Measurements from ENCODE around the gene AFDN. TPM values are rescaled to one million over a fixed set of nuclear protein-coding genes. Genes with fewer than 3 reads are reported as not detected.

Gene AFDN
- total RNA-seq, 1 donor: 13.1 TPM

GRCh38 chr6:167944130-167944529 is 117.4 kb downstream of the AFDN start:
- Histone ChIP-seq H3K4me3 (ENCODE audit: low read length) (no peak overlapping the region), H3K4me1 (ENCODE audit: insufficient read depth, low read length) (no peaks in the 10 kb centered on the region), H3K27me3 (ENCODE audit: insufficient read depth, low read length) (no peaks in the 10 kb centered on the region), H3K9me3 (ENCODE audit: low read depth, low read length) (no peaks in the 10 kb centered on the region)

DNA sequence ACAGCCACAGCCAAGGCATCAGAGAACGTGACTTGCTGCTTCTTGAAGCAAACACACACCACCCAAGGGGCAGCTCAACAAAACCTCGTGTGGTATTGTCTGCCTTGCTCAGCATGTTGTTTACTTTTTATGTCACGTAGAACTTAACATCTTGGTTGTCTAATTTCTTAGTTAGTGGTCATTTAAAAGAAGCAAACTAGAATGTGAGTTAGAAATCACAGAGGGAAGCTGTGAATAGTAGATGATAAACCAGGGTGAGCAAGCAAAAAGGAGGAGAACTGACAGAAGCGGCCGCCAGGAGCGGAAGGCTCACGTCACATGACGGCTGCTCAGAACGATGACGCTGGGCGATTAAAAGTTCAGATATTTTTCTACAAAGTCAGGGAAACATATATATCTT is 119.3 kb downstream of the AFDN start:
- H3K9me3 ChIP-seq (ENCODE audit: low read depth, low read length): no peaks in the 10 kb centered on the region
- H3K4me3 ChIP-seq (ENCODE audit: low read length): no peak overlapping the region
- no peaks in the 10 kb centered on the region for H3K27me3 ChIP-seq (ENCODE audit: insufficient read depth, low read length)
- no peaks in the 10 kb centered on the region for H3K4me1 ChIP-seq (ENCODE audit: insufficient read depth, low read length)

DNA sequence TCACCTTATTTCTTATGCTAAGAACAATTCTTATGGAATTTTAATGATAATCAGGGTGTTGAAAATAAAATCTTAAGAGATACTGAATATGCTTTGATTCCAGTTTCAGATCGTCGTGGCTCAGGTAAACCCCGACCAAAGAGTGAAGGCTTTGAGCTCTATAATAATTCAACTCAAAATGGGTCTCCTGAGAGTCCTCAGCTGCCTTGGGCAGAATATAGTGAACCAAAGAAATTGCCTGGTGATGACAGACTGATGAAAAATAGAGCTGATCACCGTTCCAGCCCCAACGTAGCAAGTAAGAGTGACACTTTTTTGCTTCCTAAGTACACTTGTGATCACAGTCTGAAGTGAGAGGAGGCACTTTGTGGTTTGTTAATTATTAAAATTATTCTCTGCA is 119.9 kb downstream of the AFDN start:
- H3K4me3 ChIP-seq (ENCODE audit: low read length): no peak overlapping the region
- no peaks in the 10 kb centered on the region for H3K4me1 ChIP-seq (ENCODE audit: insufficient read depth, low read length)
- H3K9me3 ChIP-seq (ENCODE audit: low read depth, low read length): no peaks in the 10 kb centered on the region
- no peaks in the 10 kb centered on the region for H3K27me3 ChIP-seq (ENCODE audit: insufficient read depth, low read length)

GRCh38 chr6:167947716-167948115 is 121.0 kb downstream of the AFDN start:
- Histone ChIP-seq H3K4me1 (ENCODE audit: insufficient read depth, low read length) (no peaks in the 10 kb centered on the region), H3K4me3 (ENCODE audit: low read length) (no peak overlapping the region), H3K9me3 (ENCODE audit: low read depth, low read length) (no peaks in the 10 kb centered on the region), H3K27me3 (ENCODE audit: insufficient read depth, low read length) (no peaks in the 10 kb centered on the region)

DNA sequence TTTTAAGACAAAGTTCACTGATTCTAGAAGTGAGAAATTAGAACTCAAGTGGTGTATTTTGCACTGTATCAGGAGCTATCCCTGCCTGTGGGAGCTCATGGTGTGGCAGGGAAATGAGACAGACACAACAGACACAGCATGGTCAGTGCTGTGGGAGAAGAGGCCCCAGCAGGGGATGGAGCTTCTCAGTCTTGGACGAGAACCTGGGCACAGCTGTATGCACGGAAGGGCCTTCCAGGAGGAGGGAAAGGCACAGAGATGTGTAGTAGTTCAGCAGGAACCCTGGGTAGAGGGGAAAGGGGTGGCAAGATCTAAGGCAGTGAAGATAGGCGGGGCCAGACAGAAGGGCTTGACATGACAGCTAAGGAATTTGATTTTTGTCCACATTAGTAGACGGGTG is 122.0 kb downstream of the AFDN start:
- Histone ChIP-seq H3K4me3 (ENCODE audit: low read length) (no peak overlapping the region), H3K4me1 (ENCODE audit: insufficient read depth, low read length) (no peaks in the 10 kb centered on the region), H3K9me3 (ENCODE audit: low read depth, low read length) (no peaks in the 10 kb centered on the region), H3K27me3 (ENCODE audit: insufficient read depth, low read length) (no peaks in the 10 kb centered on the region)

DNA sequence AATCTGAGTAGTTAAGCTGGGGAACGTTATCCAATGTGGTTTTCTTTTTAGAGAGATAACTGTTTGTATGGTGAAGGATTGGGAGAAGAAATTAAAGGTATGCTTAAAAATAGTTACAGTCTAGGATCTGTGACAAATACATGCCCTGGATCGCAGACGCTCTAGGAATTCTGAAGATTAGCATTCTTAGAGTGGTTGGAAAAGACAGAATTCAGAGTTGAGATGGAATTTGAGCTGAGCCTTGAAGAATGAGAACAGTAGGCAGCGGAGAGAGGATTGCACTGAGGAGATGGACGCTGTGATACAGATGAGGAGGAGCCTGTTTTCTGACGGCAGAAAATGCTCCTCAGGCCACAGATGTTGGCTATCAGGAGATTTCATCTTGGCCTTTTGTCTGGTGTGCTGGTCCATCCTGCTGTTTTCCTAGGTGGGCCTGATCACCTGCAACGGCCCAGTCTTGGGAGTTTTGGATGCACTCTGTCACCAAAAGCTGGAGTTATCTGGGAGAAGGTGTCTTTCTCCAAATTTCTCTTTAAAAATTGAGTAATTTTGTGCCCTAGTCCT is 122.5 kb downstream of the AFDN start:
- Histone ChIP-seq H3K9me3 (ENCODE audit: low read depth, low read length) (no peaks in the 10 kb centered on the region), H3K4me3 (ENCODE audit: low read length) (no peak overlapping the region), H3K27me3 (ENCODE audit: insufficient read depth, low read length) (no peaks in the 10 kb centered on the region), H3K4me1 (ENCODE audit: insufficient read depth, low read length) (no peaks in the 10 kb centered on the region)

DNA sequence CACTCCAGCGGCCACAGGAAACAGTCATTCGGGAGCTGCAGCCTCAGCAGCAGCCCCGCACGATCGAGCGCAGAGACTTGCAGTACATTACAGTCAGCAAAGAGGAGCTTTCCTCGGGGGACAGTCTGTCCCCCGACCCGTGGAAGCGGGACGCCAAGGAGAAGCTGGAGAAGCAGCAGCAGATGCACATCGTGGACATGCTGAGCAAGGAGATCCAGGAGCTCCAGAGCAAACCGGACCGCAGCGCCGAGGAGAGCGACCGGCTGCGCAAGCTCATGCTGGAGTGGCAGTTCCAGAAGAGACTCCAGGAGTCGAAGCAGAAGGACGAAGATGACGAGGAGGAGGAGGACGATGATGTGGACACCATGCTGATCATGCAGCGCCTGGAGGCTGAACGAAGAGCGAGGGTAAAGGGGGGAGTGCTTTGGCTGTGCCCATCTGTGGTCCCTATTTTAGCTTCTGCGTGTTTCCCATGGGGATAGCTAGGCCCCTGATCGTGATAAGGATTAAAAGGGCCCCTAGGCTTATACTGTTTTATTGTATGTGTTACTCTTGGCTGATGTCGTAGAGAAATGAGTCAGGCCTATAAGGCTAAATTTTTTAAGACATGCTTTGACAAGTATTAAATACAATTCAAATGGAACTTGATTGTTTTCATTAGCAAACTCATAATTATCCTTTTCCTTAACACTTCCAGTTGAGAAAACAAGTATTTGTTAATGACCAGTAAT is 125.2 kb downstream of the AFDN start:
- Histone ChIP-seq H3K4me1 (ENCODE audit: insufficient read depth, low read length) (no peaks in the 10 kb centered on the region), H3K4me3 (ENCODE audit: low read length) (no peak overlapping the region), H3K9me3 (ENCODE audit: low read depth, low read length) (no peaks in the 10 kb centered on the region), H3K27me3 (ENCODE audit: insufficient read depth, low read length) (no peaks in the 10 kb centered on the region)

GRCh38 chr6:167952512-167952859 is 125.8 kb downstream of the AFDN start:
- Histone ChIP-seq H3K4me3 (ENCODE audit: low read length) (no peak overlapping the region), H3K9me3 (ENCODE audit: low read depth, low read length) (no peaks in the 10 kb centered on the region), H3K27me3 (ENCODE audit: insufficient read depth, low read length) (no peaks in the 10 kb centered on the region)

GRCh38 chr6:167953551-167953950 is 126.8 kb downstream of the AFDN start:
- Histone ChIP-seq H3K27me3 (ENCODE audit: insufficient read depth, low read length) (no peaks in the 10 kb centered on the region), H3K9me3 (ENCODE audit: low read depth, low read length) (no peaks in the 10 kb centered on the region), H3K4me3 (ENCODE audit: low read length) (no peak overlapping the region), H3K4me1 (ENCODE audit: insufficient read depth, low read length) (no peaks in the 10 kb centered on the region)

More at GRCh38 chr6:167952512-167952859, 125.8 kb downstream of the AFDN start:
- no peaks in the 10 kb centered on the region for H3K4me1 ChIP-seq (ENCODE audit: insufficient read depth, low read length)

DNA sequence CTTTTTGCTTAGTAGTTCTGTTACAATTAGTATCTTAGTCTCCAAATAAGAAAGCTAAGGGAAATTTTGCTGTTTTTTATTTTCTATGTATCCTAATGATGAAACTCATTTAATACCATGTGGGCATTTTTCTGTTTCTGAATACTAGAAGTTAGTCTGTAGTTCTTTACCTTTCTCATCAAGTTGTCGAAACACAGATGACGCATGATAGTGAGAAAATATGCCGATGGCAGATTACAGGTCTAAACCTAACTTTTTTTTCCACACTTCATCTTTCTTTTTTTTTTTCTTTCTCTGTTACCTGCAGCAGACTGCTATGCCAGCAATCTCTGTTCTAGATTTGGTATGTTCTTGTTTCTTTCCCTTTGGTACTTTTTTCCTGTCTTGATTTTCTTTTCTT is 127.4 kb downstream of the AFDN start:
- Histone ChIP-seq H3K4me1 (ENCODE audit: insufficient read depth, low read length) (no peaks in the 10 kb centered on the region), H3K9me3 (ENCODE audit: low read depth, low read length) (no peaks in the 10 kb centered on the region), H3K27me3 (ENCODE audit: insufficient read depth, low read length) (no peaks in the 10 kb centered on the region), H3K4me3 (ENCODE audit: low read length) (no peak overlapping the region)

DNA sequence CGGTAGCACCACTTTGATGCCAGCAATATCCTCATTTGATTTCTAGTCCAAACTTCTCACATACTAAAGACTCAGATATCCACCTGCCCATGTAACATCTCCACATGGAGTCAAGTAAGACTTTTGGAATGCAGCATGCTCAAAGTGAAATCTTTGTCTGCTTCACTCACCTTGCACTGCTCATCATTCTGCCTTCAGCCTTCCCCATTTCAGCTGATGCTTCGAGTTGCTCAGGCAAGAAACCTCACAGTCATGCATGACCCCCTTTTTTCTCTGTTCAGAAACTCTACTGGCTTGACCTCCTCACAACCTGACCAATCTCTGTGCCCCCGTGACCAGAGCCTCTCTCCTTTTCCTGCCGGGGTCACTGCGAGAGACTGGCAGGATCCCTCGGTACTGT is 129.8 kb downstream of the AFDN start:
- no peaks in the 10 kb centered on the region for H3K27me3 ChIP-seq (ENCODE audit: insufficient read depth, low read length)
- H3K9me3 ChIP-seq (ENCODE audit: low read depth, low read length): no peaks in the 10 kb centered on the region
- H3K4me3 ChIP-seq (ENCODE audit: low read length): no peak overlapping the region
- no peaks in the 10 kb centered on the region for H3K4me1 ChIP-seq (ENCODE audit: insufficient read depth, low read length)

- Histone ChIP-seq H3K4me3 (ENCODE audit: low read length) (no peak overlapping the region), H3K4me1 (ENCODE audit: insufficient read depth, low read length) (no peaks in the 10 kb centered on the region), H3K9me3 (ENCODE audit: low read depth, low read length) (no peaks in the 10 kb centered on the region), H3K27me3 (ENCODE audit: insufficient read depth, low read length) (no peaks in the 10 kb centered on the region)
Measured at GRCh38 chr6:167956983-167957492, 130.3 kb downstream of the AFDN start.

GRCh38 chr6:167957626-167958025 is 130.9 kb downstream of the AFDN start:
- H3K9me3 ChIP-seq (ENCODE audit: low read depth, low read length): no peaks in the 10 kb centered on the region
- no peaks in the 10 kb centered on the region for H3K4me1 ChIP-seq (ENCODE audit: insufficient read depth, low read length)
- no peaks in the 10 kb centered on the region for H3K27me3 ChIP-seq (ENCODE audit: insufficient read depth, low read length)
- no peak overlapping the region for H3K4me3 ChIP-seq (ENCODE audit: low read length)

GRCh38 chr6:167960579-167960978 is 133.9 kb downstream of the AFDN start:
- H3K4me3 ChIP-seq (ENCODE audit: low read length): no peak overlapping the region
- H3K27me3 ChIP-seq (ENCODE audit: insufficient read depth, low read length): no peaks in the 10 kb centered on the region
- H3K9me3 ChIP-seq (ENCODE audit: low read depth, low read length): no peaks in the 10 kb centered on the region
- no peaks in the 10 kb centered on the region for H3K4me1 ChIP-seq (ENCODE audit: insufficient read depth, low read length)

GRCh38 chr6:167962711-167963110 is 136.0 kb downstream of the AFDN start:
- H3K4me1 ChIP-seq (ENCODE audit: insufficient read depth, low read length): no peaks in the 10 kb centered on the region
- H3K9me3 ChIP-seq (ENCODE audit: low read depth, low read length): no peaks in the 10 kb centered on the region
- H3K27me3 ChIP-seq (ENCODE audit: insufficient read depth, low read length): no peaks in the 10 kb centered on the region
- H3K4me3 ChIP-seq (ENCODE audit: low read length): no peak overlapping the region

DNA sequence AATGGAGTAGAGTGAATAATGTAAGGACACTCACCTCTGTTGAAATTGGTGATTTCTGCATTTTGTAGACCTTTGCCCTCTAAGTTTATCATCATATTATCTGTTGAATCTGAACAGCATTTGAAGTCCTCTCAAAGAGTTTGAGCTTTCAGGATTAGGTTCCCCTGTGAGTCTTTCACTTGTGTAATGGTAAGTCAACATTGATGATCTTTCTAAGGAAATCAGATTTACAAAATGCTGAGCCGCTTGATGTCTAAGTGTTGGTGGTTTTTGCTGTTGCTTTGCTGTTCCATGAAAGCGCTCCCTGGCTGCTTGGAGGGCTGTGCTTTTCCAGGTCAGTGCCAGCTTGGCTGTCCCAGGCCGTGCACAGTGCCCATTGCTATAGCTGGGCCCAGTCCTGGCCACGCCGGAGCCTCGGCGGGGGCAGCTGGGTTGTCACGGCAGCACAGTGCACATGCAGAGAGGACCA is 136.9 kb downstream of the AFDN start:
- H3K9me3 ChIP-seq (ENCODE audit: low read depth, low read length): no peaks in the 10 kb centered on the region
- no peak overlapping the region for H3K4me3 ChIP-seq (ENCODE audit: low read length)
- H3K27me3 ChIP-seq (ENCODE audit: insufficient read depth, low read length): no peaks in the 10 kb centered on the region
- H3K4me1 ChIP-seq (ENCODE audit: insufficient read depth, low read length): no peaks in the 10 kb centered on the region
